ENCODE results near the gene GALP.
A peak's percentile ranks its signal among the peaks of the same experiment; 100 is the strongest.
"Not testable (repeated sequence)": the region's sequence is repeated elsewhere in the genome, so short reads cannot be mapped to it uniquely, and the experiment has no call there.

GALP gene

DNA sequence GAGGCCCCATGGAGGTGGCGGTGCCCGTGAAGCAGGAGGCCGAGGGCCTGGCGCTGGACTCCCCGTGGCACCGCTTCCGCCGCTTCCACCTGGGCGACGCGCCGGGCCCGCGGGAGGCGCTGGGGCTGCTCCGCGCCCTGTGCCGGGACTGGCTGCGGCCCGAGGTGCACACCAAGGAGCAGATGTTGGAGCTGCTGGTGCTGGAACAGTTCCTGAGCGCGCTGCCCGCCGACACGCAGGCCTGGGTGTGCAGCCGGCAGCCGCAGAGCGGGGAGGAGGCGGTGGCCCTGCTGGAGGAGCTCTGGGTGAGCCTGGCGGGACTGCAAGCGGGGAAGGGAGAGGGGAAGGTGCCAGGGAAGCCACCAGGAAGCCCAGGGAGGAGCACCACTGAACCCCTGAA, 28.9 kb upstream of the GALP start:
- DNase-seq, result no peak
- in situ Hi-C loops (cut with MboI; ENCODE audit: low pct_unique_long_range_greater_than_20kb, low sequenced_read_pairs), result no loop called here

DNA sequence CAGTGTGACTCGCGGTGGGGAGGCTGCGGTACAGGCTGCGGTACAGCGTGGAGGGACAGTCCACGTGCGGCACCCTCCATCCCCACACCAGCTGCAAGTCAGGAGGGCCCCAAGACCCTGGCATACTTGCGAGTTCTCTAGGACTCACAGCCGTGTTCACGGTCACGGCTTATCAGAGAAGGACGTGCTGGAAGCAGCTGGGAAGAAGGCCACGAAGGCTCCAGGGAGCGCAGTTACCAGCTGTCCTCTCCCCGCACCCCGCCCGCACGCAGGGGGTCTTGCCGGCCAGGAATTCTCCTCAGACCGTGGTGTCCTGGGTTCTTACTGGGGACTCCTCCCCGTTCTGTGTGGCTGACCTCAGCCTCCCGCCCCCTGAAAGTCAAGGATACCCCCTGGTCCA, 28.5 kb upstream of the GALP start:
- in situ Hi-C loops (cut with MboI; ENCODE audit: low pct_unique_long_range_greater_than_20kb, low sequenced_read_pairs), result no loop called here
- DNase-seq, result no peak

DNA sequence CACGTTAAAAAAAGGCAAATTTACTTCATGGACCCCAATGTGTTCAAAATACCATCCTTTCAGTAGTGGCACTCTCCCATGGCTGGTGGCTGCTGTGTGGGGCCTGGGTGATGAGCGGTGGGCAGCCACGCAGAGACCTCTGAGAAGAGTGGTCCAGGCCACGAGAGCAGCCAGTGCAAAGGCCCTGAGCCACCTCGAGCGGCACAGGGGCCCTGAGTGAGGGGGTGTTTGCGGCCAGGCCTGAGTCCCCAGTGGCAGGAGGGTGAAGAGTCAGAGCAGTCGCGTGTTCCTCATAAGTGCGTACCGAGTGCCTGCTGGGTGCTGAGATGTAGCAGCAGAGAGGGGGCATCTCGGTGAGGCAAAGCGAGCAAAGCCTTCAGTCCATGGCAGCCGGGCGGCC, 27.7 kb upstream of the GALP start:
- DNase-seq, result no peak
- in situ Hi-C loops (cut with MboI; ENCODE audit: low pct_unique_long_range_greater_than_20kb, low sequenced_read_pairs), result no loop called here

DNA sequence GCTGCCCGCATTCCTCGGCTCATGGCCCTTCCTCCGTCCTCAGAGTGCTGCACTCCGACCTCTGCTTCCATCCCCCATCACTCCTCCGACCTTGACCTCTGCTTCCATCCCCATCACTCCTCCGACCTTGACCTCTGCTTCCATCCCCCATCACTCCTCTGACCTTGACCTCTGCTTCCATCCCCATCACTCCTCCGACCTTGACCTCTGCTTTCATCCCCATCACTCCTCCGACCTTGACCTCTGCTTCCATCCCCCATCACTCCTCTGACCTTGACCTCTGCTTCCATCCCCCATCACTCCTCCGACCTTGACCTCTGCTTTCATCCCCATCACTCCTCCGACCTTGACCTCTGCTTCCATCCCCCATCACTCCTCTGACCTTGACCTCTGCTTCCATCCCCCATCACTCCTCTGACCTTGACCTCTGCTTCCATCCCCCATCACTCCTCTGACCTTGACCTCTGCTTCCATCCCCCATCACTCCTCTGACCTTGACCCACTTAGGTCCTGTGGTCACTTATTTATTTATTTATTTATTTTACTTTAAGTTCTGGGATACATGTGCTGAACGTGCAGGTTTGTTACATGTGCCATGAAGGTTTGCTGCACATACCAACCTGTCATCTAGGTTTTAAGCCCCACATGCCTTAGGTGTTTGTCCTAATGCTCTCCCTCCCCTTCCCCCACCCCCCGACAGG, 26.7 kb upstream of the GALP start:
- DNase-seq; in situ Hi-C loops (cut with MboI; ENCODE audit: low pct_unique_long_range_greater_than_20kb, low sequenced_read_pairs): not testable (repeated sequence)

DNA sequence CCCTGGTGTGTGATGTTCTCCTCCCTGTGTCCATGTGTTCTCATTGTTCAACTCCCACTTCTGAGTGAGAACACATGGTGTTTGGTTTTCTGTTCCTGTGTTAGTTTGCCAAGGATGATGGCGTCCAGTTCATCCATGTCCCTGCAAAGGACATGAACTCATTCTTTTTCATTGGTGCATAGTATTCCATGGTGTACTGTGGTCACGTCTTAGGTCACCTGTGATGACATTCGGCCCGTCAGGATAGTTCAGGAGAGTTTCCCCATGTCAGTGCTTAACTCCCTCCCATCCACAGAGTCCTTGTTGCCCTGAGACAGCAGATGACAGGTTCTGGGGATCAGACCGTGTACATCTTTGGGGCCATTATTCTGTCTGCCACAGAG, 26.2 kb upstream of the GALP start:
- in situ Hi-C loops (cut with MboI; ENCODE audit: low pct_unique_long_range_greater_than_20kb, low sequenced_read_pairs), result no loop called here
- no peak for DNase-seq

DNA sequence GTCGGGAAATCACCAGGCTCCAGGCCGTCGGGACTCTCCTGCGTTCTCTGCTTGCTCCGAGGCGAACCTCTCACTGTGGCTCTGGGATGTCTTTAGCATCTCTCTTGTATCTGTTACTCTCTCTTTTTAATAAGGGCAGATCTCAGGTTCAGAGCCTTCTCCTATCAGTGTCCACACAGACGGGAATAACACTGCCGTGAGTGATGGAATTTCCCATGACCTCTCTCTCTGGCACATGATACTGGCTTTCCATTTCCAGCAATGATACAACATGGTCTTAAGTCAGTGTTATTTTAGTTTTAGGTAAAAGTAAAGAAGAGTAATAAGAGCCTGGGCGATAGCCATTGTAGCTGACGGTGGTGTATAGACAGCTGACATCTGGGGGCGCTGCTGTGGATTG, 25.4 kb upstream of the GALP start:
- no peak for DNase-seq
- in situ Hi-C loops (cut with MboI; ENCODE audit: low pct_unique_long_range_greater_than_20kb, low sequenced_read_pairs), result no loop called here

DNA sequence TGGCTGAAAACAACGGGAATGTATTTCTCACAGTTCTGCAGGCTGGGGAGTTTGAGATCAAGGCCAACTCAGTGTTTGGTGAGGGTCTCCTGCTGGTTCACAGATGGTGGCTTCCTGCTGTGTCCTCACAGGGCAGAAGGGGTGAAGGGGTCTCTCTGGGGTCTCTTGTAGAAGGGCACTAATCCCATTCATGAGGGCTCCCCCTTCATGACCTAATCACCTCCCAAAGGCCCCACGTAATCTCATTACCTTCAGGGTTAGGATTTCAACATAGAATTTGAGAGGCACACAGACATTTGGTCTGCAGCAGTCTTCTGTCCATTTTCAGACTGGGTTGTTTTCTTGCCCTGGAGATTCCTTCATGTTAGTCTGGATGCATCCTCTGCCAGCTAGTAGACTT, 23.2 kb upstream of the GALP start:
- in situ Hi-C loops (cut with MboI; ENCODE audit: low pct_unique_long_range_greater_than_20kb, low sequenced_read_pairs), result no loop called here
- DNase-seq, result no peak

DNA sequence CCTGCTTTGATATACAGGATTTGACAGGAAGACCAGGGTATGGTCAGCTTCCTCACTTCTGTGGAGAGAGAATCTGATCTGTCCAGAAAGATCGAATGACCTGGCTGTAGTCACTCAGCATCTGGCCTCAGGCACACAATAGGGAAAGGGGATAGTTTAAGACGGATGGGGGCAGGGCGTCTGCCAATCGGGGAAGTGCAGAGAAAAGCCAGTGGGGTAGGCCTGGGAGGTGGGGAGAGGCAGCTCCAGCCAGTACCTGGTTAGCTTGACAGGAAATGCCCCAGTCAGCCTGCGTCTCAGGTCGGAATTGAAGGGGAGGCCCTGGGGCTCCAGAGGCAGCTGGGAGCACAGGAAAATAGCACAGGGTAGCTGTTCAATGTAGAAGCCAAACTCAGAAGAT, 22.3 kb upstream of the GALP start:
- in situ Hi-C loops (cut with MboI; ENCODE audit: low pct_unique_long_range_greater_than_20kb, low sequenced_read_pairs), result no loop called here
- DNase-seq, result no peak

DNA sequence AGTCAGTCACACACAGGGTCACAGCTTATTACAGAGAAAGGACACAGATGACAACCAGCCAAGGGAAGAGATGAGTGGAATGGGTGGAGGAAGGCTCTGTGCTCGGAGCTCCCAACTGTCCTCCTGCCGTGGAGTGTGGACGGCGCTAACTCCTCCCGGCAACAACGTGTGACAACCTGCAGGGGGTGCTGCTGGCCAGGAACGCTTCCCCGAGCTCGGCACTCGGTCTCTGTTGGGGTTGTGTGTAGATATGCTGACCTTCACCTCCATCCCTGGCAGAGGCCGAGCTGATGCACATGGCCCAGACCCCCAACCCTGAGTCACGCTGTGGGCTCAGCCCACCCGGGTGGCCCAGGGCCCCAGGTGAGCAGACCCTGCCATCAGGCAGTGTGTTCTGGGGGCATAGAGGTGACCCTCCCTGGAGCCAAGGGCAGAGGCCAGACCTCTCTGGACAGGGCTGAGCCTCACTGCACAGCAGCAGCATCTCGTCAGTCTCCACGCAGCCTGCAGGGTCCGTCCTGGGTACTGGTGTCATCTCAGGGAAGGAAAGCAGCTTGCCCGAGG, 20.6 kb upstream of the GALP start:
- no peak for DNase-seq
- in situ Hi-C loops (cut with MboI; ENCODE audit: low pct_unique_long_range_greater_than_20kb, low sequenced_read_pairs), result no loop called here

DNA sequence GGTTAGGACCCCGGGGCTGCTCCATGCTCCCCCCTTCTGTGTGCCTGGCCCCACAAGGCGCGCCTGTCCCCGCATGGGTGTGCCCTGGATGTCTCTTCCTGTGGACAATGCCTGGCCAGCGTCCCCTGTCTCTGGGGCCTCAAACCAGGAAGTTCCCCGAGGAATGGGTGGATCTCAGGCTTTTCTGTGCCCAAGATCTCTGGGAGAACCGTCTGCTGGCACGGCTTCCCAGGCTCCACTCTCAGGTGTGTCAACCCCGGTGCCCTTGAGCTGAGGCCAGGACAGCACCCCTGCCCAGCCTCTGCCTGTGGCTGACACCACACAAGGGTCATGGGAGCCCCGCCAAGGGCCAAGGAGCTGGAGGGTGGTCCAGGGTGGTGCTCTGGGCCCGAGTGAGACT, 19.0 kb upstream of the GALP start:
- in situ Hi-C loops (cut with MboI; ENCODE audit: low pct_unique_long_range_greater_than_20kb, low sequenced_read_pairs), result no loop called here

DNA sequence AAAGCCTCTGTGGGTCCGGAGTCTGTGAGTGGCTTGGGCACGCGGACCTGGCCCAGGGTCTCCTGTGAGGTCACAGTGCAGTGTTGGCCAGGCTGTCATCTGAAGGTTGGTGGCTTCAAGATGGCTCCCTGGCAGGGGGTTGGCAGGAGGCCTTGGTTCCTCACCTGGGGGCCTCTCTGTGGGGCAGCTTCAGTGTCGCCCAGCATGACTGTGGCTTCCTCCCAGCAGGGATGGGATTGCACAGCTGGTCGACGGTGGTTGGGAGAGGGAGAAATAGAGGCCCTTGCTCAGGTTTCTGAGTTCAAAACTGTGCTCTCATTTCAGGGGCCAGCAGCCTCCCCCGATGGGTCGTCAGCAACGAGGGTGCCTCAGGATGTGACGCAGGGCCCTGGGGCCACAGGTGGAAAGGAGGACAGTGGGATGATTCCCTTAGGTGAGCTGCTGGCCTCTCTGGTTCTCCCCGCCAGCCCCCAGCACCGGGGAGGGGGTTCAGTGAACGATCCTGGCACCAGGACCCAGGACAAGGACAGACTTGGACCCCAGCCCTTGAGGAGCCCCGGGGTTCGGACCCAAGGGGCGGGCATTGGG, 17.5 kb upstream of the GALP start:
- in situ Hi-C loops (cut with MboI; ENCODE audit: low pct_unique_long_range_greater_than_20kb, low sequenced_read_pairs), result no loop called here
- no peak for DNase-seq

More for the DNA sequence above, 19.0 kb upstream of the GALP start:
- DNase-seq, result no peak

DNA sequence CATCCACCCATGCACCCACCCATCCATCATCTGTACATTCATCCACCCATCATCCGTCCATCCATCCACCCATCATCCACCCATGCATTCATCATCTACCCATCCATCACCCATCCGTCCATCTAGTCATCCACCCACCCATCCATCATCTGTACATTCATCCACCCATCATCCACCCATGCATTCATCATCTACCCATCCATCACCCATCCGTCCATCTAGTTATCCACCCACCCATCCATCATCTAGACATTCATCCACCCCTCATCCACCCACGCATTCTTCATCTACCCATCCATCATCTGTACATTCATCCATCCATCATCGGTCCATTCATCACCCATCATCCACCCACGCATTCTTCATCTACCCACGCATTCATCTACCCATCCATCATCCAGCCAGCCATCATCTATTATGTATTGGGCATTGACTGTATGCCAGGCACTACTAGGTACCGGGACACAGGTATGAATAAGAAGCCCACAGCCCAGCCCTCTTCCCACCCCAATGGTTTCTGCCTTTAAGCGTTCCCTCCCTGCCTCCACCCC, 16.7 kb upstream of the GALP start:
- no peak for DNase-seq
- in situ Hi-C loops (cut with MboI; ENCODE audit: low pct_unique_long_range_greater_than_20kb, low sequenced_read_pairs), result no loop called here

DNA sequence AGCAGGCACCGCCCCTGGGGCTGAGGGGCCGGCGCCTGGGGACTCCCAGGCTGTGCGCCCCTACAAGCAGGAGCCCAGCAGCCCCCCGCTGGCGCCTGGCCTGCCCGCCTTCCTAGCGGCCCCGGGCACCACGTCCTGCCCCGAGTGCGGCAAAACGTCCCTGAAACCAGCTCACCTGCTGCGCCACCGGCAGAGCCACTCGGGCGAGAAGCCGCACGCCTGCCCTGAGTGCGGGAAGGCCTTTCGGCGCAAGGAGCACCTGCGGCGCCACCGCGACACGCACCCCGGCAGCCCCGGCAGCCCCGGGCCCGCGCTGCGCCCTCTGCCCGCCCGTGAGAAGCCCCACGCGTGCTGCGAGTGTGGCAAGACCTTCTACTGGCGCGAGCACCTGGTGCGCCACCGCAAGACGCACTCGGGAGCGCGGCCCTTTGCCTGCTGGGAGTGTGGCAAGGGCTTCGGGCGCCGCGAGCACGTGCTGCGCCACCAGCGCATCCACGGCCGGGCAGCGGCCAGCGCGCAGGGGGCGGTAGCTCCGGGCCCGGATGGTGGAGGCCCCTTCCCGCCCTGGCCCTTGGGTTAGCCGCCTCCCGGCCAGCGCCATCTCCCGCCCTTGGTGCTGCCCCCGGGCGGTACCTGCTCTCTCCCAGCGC, 16.1 kb upstream of the GALP start:
- in situ Hi-C loops (cut with MboI; ENCODE audit: low pct_unique_long_range_greater_than_20kb, low sequenced_read_pairs), result no loop called here
- no peak for DNase-seq

DNA sequence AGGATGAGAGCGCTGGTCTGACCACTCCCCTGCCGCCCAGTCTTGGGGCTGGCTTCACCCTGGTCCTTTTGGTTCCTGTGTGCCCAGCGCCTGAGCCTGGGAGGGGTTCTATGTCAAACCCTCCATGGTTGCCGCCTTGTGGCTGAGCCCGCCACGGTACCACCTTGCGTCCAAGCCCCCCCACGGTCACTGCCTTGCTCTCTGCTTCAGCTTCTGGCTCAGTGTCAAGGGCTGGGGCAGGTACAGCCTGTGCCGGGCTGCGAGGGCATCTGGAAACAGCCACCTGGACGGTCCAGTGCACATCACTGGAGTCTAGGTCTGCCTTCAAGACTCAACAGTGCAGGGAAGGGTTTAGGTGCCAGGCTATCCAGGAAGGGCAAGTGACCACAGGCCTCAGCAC, 14.3 kb upstream of the GALP start:
- in situ Hi-C loops (cut with MboI; ENCODE audit: low pct_unique_long_range_greater_than_20kb, low sequenced_read_pairs), result no loop called here
- no peak for DNase-seq

DNA sequence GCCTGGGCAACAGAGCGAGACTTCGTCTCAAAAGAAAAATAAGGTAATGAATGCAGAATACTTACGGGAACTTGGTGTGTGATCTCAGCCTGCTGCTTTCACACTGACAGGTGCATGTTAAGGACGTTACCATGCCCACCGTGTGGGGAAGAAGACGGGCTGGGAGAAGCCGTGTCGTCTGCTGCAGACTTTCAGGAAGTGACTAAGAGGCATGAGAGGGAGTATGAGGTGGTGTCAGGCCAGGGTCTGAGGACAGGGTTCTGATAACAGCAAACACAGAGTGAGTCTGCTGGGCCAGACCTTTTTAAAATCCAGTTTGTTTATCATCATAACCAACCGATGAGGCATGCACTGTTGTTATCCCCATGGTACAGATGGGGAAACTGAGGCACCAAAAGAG, 13.6 kb upstream of the GALP start:
- peak; percentile 57 for DNase-seq

DNA sequence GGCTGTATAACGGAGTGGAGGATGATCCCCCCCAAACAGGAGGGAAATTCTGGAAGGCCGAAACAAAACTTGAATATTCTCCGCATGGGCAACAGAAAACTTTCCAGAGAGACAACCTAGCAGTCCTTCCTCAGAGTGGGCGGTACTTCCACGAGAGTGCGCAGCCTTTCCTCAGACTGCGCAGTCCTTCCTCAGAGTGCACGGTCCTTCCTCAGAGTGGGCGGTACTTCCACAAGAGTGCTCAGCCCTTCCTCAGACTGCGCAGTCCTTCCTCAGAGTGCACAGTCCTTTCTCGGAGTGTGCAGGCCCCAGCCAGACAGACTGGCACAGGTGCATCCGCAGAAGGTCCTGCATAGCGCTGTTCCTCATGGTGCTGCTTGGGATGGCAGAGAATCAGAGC, 12.7 kb upstream of the GALP start:
- DNase-seq, result no peak

More for the DNA sequence above, 13.6 kb upstream of the GALP start:
- in situ Hi-C loops (cut with MboI; ENCODE audit: low pct_unique_long_range_greater_than_20kb, low sequenced_read_pairs), result no loop called here

DNA sequence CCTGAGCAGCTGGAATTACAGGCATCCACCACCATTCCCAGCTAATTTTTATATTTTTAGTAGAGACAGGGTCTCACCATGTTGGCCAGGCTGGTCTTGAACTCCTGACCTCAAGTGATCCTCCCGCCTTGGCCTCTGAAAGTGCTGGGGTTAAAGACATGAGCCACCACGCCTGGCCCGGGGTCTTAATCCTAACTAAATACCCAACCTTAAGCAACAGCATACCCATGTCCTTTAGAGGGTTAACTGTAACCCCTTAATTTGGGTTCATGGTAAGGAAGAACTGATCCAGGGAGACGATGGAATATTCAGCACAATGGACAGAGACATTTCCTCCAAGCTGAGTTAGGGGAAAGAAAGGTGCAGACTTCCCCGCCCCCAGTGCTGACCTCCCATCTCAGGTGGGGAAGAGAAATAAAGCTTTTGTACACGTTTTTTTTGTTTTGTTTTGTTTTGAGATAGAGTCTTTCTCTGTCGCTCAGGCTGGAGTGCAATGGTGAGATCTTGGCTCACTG, 8.7 kb upstream of the GALP start:
- peak; percentile 26 for DNase-seq
- in situ Hi-C loops (cut with MboI; ENCODE audit: low pct_unique_long_range_greater_than_20kb, low sequenced_read_pairs), result no loop called here

More for the DNA sequence above, 12.7 kb upstream of the GALP start:
- in situ Hi-C loops (cut with MboI; ENCODE audit: low pct_unique_long_range_greater_than_20kb, low sequenced_read_pairs), result no loop called here

DNA sequence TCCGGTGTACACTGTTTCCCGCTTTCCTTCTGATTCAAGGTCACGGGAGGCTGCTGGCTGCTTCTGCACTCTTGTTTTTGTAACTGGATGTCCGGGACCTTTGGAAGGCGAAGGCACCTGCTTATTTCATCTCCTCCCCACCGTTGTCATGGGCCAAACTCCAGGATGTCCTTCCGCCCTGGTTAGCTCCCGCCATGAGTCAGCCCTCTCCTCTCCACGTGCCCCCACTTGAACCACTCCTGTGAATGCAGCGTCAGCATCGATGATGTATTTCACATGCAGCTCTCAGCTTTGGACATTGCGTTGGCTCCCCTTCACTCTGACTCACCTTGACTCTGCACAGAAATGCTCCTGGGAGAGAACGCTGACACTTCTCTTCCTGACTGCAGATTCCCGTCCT, 5.5 kb upstream of the GALP start:
- DNase-seq, result no peak
- in situ Hi-C loops (cut with MboI; ENCODE audit: low pct_unique_long_range_greater_than_20kb, low sequenced_read_pairs), result no loop called here

DNA sequence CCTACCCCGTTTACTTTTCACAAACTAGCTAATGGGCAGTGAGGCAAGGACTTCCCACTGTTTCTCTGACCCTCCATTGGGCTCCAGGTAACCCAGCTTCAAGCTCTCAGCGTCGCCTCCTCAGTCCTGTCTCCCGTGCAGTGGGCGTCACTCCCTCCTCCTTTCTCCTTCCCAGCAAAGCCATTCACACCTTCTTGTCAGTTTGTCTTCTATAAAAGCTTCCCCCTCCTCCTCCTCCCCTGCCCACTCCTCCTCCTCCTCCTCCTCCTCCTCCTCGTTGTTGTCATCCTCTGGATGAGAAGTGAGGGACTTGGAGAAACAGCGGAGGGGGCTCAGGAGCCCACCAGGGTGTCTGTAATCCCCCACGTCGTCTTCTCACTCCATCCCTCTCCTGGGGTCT, 1.7 kb upstream of the GALP start:
- DNase-seq, result no peak
- in situ Hi-C loops (cut with MboI; ENCODE audit: low pct_unique_long_range_greater_than_20kb, low sequenced_read_pairs), result no loop called here

DNA sequence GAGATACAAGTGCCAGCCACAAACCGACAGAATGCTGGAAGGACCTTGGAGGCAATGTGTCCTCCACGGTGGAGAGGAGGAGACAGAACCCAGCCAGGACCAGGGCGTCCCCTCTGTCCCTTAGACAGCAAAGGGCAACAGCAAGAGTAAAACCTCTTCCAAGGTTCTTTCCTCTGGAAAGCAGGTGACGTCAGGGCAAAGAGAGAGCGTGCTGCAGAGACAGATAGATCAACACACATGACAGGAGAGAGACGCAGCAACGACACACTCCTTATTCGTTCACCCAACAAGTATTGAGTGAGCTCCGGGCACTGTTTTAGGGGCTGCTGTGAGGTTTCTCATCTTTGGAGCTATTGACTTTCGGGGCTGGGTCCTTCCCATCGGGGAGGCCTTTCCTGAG, 1.3 kb upstream of the GALP start:
- in situ Hi-C loops (cut with MboI; ENCODE audit: low pct_unique_long_range_greater_than_20kb, low sequenced_read_pairs), result no loop called here
- DNase-seq, result no peak
